ENCODE measurements around the gene BOLA2.
"Not testable (repeated sequence)": the region's sequence is repeated elsewhere in the genome, so short reads cannot be mapped to it uniquely, and the experiment has no call there.

The BOLA2 gene

DNA sequence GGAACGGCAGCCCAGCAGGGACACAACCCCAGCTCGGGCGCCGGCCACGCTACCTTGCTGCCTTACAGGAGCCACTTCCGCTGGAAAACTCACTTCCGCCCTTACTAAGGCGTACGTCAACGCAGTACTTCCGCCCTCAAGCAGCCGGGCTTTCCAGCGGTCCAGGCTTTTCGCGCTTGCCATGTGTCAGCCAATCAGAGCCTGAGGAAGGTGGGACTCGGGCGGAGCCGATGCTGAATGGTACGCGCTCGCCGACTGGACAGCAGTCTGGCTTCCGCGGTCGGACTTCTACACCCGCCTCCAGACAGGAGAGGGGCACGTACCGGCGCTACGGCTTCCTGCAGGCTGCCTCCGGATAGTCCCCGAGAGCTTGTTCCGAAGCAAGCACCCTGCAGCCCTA is at the start of gene BOLA2, which contains the start of gene SLX1B:
Gene BOLA2, minus strand, starts transcription at position 83 of the 400 bp plus-strand sequence. CDS start 98 bp downstream, outside the sequence.
Gene SLX1B, plus strand, starts transcription at position 265 of the 400 bp plus-strand sequence.
- not testable (repeated sequence) for H3K9ac ChIP-seq (ENCODE audit: low read depth in 1 of 2, low read length in 2 of 2); H3K36me3 ChIP-seq (ENCODE audit: control insufficient read depth in 1 of 2, insufficient read depth in 2 of 2, low read length in 2 of 2); H3K4me3 ChIP-seq (ENCODE audit: low read depth in 1 of 2, low read length in 2 of 2); H3K9me3 ChIP-seq (ENCODE audit: control insufficient read depth in 1 of 2, low read length in 2 of 2); H3K4me1 ChIP-seq (ENCODE audit: control insufficient read depth in 1 of 2, insufficient read depth in 2 of 2, low read length in 2 of 2); H3K27me3 ChIP-seq (ENCODE audit: control insufficient read depth in 1 of 2, insufficient read depth in 2 of 2, low read length in 2 of 2); H3K27ac ChIP-seq (ENCODE audit: low read depth, low read length)

DNA sequence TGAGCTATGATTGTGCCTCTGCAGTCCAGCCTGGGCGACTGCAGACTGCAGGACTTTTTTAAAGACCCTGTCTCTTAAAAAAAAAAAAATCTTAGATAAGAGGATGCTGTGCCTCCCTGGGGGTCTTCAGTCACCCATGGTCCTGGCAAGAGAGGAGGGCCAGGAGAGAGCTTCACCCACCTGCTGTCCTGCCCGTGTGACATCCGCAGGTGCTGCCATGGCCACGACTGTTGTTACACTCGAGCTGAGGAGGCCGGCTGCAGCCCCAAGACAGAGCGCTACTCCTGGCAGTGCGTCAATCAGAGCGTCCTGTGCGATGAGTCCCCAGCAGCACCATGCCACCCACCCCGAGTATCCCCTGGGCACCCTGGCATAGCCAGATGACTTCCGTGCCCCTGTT is 28.1 kb upstream of the BOLA2 start:
- H3K4me1 ChIP-seq (ENCODE audit: control insufficient read depth in 1 of 2, insufficient read depth in 2 of 2, low read length in 2 of 2), result not testable (repeated sequence)

GRCh38 chr16:29472065-29472464 is 17.9 kb upstream of the BOLA2 start:
- not testable (repeated sequence) for H3K4me1 ChIP-seq (ENCODE audit: control insufficient read depth in 1 of 2, insufficient read depth in 2 of 2, low read length in 2 of 2)

More for the DNA sequence above, 28.1 kb upstream of the BOLA2 start:
- not testable (repeated sequence) for H3K36me3 ChIP-seq (ENCODE audit: control insufficient read depth in 1 of 2, insufficient read depth in 2 of 2, low read length in 2 of 2); H3K4me3 ChIP-seq (ENCODE audit: low read depth in 1 of 2, low read length in 2 of 2); H3K9ac ChIP-seq (ENCODE audit: low read depth in 1 of 2, low read length in 2 of 2); H3K27ac ChIP-seq (ENCODE audit: low read depth, low read length); H3K9me3 ChIP-seq (ENCODE audit: control insufficient read depth in 1 of 2, low read length in 2 of 2); H3K27me3 ChIP-seq (ENCODE audit: control insufficient read depth in 1 of 2, insufficient read depth in 2 of 2, low read length in 2 of 2)

DNA sequence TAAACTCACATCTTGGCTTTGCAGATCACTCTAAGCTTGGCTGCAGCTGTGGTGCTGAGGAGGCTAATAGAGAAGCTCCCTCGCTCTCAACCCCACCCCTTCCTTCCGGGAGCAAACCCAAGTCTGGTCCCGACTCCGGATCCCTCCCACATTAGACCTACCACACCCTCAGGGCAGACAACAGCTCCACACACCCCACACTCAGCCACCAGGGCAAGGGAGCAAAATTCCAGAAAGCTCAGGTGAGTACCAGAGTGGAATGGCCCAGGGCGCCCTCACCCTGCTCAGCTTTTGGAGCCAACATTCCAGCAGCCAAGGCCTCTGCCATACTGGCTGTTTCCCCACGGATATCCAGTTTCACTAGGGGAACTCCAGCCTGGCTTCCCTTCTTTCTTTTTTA is 15.5 kb upstream of the BOLA2 start:
- H3K9me3 ChIP-seq (ENCODE audit: control insufficient read depth in 1 of 2, low read length in 2 of 2); H3K4me3 ChIP-seq (ENCODE audit: low read depth in 1 of 2, low read length in 2 of 2); H3K27ac ChIP-seq (ENCODE audit: low read depth, low read length); H3K36me3 ChIP-seq (ENCODE audit: control insufficient read depth in 1 of 2, insufficient read depth in 2 of 2, low read length in 2 of 2); H3K9ac ChIP-seq (ENCODE audit: low read depth in 1 of 2, low read length in 2 of 2); H3K27me3 ChIP-seq (ENCODE audit: control insufficient read depth in 1 of 2, insufficient read depth in 2 of 2, low read length in 2 of 2); H3K4me1 ChIP-seq (ENCODE audit: control insufficient read depth in 1 of 2, insufficient read depth in 2 of 2, low read length in 2 of 2): not testable (repeated sequence)

More at GRCh38 chr16:29472065-29472464, 17.9 kb upstream of the BOLA2 start:
- not testable (repeated sequence) for H3K9ac ChIP-seq (ENCODE audit: low read depth in 1 of 2, low read length in 2 of 2); H3K27me3 ChIP-seq (ENCODE audit: control insufficient read depth in 1 of 2, insufficient read depth in 2 of 2, low read length in 2 of 2); H3K36me3 ChIP-seq (ENCODE audit: control insufficient read depth in 1 of 2, insufficient read depth in 2 of 2, low read length in 2 of 2); H3K27ac ChIP-seq (ENCODE audit: low read depth, low read length); H3K9me3 ChIP-seq (ENCODE audit: control insufficient read depth in 1 of 2, low read length in 2 of 2); H3K4me3 ChIP-seq (ENCODE audit: low read depth in 1 of 2, low read length in 2 of 2)

DNA sequence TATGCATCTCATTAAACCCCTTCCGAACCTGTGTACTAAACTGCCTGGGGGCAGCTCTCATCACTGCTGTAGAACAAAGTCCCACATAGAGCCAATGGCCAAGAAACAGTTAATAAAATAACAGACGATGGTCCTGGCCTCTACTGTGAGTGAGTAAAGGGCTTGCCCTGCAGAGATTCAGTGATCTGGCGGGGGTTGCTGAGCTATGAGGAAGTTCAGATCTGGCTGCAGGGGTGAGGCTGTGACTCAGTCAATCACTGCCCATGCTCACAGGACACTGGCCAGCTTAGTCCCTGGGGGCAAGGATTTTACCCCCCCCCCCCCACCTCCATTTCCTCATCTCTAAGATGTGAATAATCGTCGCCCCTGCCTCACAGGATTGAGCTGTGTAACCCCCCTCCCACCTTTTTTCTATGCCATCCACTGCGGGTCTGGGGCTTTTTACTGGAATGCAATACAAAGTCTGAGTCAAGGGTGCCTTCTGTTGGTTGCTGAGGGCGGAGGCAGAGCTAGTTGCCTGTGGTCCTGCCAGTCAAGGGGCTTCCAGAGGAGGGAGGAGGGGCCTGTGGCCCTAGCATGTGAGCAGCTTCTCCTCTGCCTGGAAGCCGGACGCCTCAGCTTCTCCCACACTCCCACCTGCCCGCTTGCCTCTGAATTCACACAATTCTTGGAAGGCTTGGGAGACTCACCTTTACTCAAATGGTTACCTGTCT is 13.7 kb upstream of the BOLA2 start:
- H3K9ac ChIP-seq (ENCODE audit: low read depth in 1 of 2, low read length in 2 of 2); H3K9me3 ChIP-seq (ENCODE audit: control insufficient read depth in 1 of 2, low read length in 2 of 2); H3K4me3 ChIP-seq (ENCODE audit: low read depth in 1 of 2, low read length in 2 of 2); H3K4me1 ChIP-seq (ENCODE audit: control insufficient read depth in 1 of 2, insufficient read depth in 2 of 2, low read length in 2 of 2); H3K36me3 ChIP-seq (ENCODE audit: control insufficient read depth in 1 of 2, insufficient read depth in 2 of 2, low read length in 2 of 2); H3K27ac ChIP-seq (ENCODE audit: low read depth, low read length); H3K27me3 ChIP-seq (ENCODE audit: control insufficient read depth in 1 of 2, insufficient read depth in 2 of 2, low read length in 2 of 2): not testable (repeated sequence)

DNA sequence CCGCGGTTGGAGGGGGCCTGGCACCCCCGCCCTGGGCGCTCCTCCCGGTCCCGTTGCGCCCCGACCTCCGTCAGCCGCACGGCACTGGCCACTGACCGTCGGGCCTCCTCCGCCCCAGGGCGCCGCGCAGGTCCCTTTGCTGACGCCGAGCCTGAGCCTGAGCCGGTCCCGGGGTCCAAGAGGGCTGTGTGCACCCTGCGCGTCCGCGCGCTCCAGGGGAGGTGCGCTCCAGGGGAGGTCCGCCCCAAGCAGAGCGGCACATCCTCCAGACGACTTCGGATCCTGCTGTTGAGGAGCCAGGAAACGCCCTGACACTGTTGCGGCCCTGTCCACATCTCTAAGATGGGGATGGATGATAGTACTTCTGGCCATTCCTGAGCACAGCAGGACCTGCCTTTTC is 12.8 kb upstream of the BOLA2 start:
- not testable (repeated sequence) for H3K9me3 ChIP-seq (ENCODE audit: control insufficient read depth in 1 of 2, low read length in 2 of 2); H3K4me3 ChIP-seq (ENCODE audit: low read depth in 1 of 2, low read length in 2 of 2); H3K4me1 ChIP-seq (ENCODE audit: control insufficient read depth in 1 of 2, insufficient read depth in 2 of 2, low read length in 2 of 2); H3K27ac ChIP-seq (ENCODE audit: low read depth, low read length); H3K27me3 ChIP-seq (ENCODE audit: control insufficient read depth in 1 of 2, insufficient read depth in 2 of 2, low read length in 2 of 2); H3K9ac ChIP-seq (ENCODE audit: low read depth in 1 of 2, low read length in 2 of 2); H3K36me3 ChIP-seq (ENCODE audit: control insufficient read depth in 1 of 2, insufficient read depth in 2 of 2, low read length in 2 of 2)

DNA sequence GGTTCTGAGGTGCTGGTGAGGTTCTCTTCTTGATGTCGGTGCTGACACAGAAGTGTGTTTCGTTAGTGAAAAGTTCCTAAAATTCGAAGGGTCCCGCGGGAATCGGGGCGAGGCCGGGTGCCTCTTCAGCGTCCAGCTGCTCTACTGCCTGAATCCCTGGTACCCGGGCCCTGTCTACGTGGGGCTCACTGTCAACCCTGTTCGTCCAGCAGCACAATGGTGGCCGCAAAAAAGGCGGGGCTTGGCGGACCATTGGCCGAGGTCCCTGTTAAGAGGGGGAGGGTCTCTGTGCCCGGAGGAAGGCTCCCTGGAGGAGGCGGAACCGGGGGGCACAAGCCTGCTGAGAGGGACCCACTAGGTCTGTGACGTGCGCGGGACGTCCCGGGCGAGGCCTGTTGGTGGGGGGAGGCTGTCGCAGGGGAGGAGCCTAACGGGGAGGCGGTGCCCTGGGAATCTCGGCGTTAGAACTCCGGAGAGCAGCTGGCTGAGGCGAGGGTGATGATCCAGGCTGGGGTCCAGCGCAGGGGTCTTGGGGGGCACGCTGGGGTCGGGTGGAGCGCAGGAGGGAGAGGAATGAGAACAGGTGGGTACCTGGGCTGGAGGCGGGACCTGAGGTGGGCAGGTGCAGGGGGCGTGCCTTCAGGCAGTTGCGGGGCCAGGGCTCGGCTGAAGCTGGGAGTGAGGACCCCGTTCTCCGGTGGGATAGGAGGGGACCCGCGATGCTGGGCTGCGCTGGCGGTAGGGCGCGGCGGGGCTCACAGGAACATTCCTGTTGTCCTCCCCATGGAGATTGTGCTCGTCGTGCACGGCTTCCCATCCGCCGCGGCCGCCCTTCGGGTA is 12.1 kb upstream of the BOLA2 start:
- not testable (repeated sequence) for H3K9ac ChIP-seq (ENCODE audit: low read depth in 1 of 2, low read length in 2 of 2); H3K4me1 ChIP-seq (ENCODE audit: control insufficient read depth in 1 of 2, insufficient read depth in 2 of 2, low read length in 2 of 2); H3K36me3 ChIP-seq (ENCODE audit: control insufficient read depth in 1 of 2, insufficient read depth in 2 of 2, low read length in 2 of 2); H3K27ac ChIP-seq (ENCODE audit: low read depth, low read length); H3K9me3 ChIP-seq (ENCODE audit: control insufficient read depth in 1 of 2, low read length in 2 of 2); H3K4me3 ChIP-seq (ENCODE audit: low read depth in 1 of 2, low read length in 2 of 2); H3K27me3 ChIP-seq (ENCODE audit: control insufficient read depth in 1 of 2, insufficient read depth in 2 of 2, low read length in 2 of 2)

GRCh38 chr16:29460647-29461030 is 6.5 kb upstream of the BOLA2 start:
- not testable (repeated sequence) for H3K36me3 ChIP-seq (ENCODE audit: control insufficient read depth in 1 of 2, insufficient read depth in 2 of 2, low read length in 2 of 2); H3K9ac ChIP-seq (ENCODE audit: low read depth in 1 of 2, low read length in 2 of 2)

DNA sequence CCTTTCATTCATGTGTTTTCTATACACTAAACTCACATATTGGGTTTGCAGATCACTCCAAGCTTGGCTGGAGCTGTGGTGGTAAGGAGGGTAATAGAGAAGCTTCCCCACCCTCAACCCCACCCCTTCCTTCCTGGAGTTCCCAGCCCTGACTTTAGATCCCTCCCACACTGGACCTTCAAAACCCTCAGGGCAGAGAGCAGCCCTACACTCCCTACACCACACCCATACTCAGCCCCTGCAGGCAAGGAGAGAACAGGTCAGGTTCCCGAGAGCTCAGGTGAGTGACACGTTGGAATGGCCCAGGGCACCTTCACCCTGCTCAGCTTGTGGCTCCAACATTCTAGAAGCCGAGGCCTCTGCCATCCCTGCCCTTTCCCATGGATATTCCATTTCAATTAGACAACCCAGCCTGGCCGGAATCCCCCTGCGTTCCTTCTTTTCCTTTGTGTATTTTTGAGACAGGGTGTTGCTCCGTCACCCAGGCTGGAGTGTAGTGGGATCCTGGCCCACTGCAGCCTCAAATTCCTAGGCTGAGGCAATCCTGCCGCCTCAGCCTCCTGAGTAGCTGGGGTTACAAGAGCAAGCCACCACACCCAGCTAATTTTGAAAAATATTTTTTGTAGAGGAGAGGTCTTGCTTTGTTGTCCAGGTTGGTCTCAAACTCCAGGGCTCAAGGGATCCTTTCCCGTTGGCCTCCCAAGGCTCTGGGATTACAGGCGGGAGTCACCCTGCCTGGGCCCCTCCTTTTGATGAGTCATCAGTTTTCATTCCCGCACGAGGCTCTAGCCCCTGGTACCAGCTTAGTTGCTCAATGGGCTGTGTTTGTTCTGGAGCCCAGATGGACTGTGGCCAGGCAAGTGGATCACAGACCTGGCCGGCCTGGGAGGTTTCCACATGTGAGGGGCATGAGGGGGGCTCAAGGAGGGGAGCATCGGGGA is 5.8 kb upstream of the BOLA2 start, which contains the start of gene SULT1A4:
Gene SULT1A4, plus strand, starts transcription at position 208 of the 941 bp plus-strand sequence. CDS start 1,473 bp downstream, outside the sequence.
- H3K36me3 ChIP-seq (ENCODE audit: control insufficient read depth in 1 of 2, insufficient read depth in 2 of 2, low read length in 2 of 2); H3K4me1 ChIP-seq (ENCODE audit: control insufficient read depth in 1 of 2, insufficient read depth in 2 of 2, low read length in 2 of 2); H3K4me3 ChIP-seq (ENCODE audit: low read depth in 1 of 2, low read length in 2 of 2); H3K9me3 ChIP-seq (ENCODE audit: control insufficient read depth in 1 of 2, low read length in 2 of 2); H3K27ac ChIP-seq (ENCODE audit: low read depth, low read length); H3K9ac ChIP-seq (ENCODE audit: low read depth in 1 of 2, low read length in 2 of 2); H3K27me3 ChIP-seq (ENCODE audit: control insufficient read depth in 1 of 2, insufficient read depth in 2 of 2, low read length in 2 of 2): not testable (repeated sequence)

More at GRCh38 chr16:29460647-29461030, 6.5 kb upstream of the BOLA2 start:
- H3K9me3 ChIP-seq (ENCODE audit: control insufficient read depth in 1 of 2, low read length in 2 of 2); H3K4me3 ChIP-seq (ENCODE audit: low read depth in 1 of 2, low read length in 2 of 2); H3K27me3 ChIP-seq (ENCODE audit: control insufficient read depth in 1 of 2, insufficient read depth in 2 of 2, low read length in 2 of 2); H3K27ac ChIP-seq (ENCODE audit: low read depth, low read length); H3K4me1 ChIP-seq (ENCODE audit: control insufficient read depth in 1 of 2, insufficient read depth in 2 of 2, low read length in 2 of 2): not testable (repeated sequence)

DNA sequence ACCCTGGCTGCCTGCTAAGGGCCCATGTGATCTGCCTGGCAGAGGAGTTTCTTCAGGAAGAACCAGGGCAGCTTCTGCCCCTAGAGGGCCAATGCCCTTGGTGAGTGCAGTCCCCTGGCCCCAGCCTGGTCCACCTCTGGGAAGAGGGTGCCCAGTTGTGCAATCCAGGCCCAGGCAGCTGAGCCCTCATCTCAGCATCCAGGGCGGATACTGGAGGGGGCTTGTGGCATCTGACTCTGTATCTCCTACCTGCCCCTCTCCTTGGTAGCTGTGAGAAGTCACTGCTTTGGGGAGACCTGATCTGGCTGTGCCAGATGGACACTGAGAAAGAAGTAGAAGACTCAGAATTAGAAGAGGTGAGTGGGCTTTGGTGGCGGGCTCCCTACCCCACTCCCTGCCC is 3.5 kb upstream of the BOLA2 start:
- not testable (repeated sequence) for H3K9me3 ChIP-seq (ENCODE audit: control insufficient read depth in 1 of 2, low read length in 2 of 2)

More for the DNA sequence above, 3.5 kb upstream of the BOLA2 start:
- H3K4me1 ChIP-seq (ENCODE audit: control insufficient read depth in 1 of 2, insufficient read depth in 2 of 2, low read length in 2 of 2); H3K36me3 ChIP-seq (ENCODE audit: control insufficient read depth in 1 of 2, insufficient read depth in 2 of 2, low read length in 2 of 2); H3K27ac ChIP-seq (ENCODE audit: low read depth, low read length); H3K27me3 ChIP-seq (ENCODE audit: control insufficient read depth in 1 of 2, insufficient read depth in 2 of 2, low read length in 2 of 2); H3K9ac ChIP-seq (ENCODE audit: low read depth in 1 of 2, low read length in 2 of 2); H3K4me3 ChIP-seq (ENCODE audit: low read depth in 1 of 2, low read length in 2 of 2): not testable (repeated sequence)
